RCC 7860 (cell line): Measurements from ENCODE around the gene TRABD2B.
"Not testable (repeated sequence)": the region's sequence is repeated elsewhere in the genome, so short reads cannot be mapped to it uniquely, and the experiment has no call there.

Source experiments
- DNase-seq: peaks from one replicate; pipeline ENCODE4 v3.0.0-alpha.2; 2015; ENCODE audit warnings: low spot score
- FAIRE-seq: peaks from 2 replicates; lab custom pipeline; 2012; peaks lifted over from hg19 to GRCh38; lab: Jason Lieb, UNC

TRABD2B gene

DNA sequence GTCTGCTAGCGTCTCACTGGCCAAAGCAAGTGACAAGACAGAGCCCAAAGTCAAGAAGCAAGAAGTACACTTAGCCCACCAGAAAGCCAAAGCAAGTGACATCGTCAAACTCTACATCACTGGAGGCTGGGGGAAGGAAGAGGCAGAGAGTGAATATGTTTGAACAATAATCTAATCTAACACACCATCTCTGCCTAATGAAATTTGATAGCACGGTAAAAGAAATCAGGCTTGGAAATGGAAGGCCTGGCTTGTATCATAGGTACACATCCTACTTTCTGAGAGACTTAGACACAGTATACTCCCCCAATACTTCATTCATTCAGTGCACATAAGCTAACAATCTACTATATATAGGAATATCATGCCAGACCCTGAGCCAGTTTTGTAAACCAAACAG is 26.3 kb downstream of the TRABD2B start:
- FAIRE-seq (no peak), DNase-seq (no peak)

DNA sequence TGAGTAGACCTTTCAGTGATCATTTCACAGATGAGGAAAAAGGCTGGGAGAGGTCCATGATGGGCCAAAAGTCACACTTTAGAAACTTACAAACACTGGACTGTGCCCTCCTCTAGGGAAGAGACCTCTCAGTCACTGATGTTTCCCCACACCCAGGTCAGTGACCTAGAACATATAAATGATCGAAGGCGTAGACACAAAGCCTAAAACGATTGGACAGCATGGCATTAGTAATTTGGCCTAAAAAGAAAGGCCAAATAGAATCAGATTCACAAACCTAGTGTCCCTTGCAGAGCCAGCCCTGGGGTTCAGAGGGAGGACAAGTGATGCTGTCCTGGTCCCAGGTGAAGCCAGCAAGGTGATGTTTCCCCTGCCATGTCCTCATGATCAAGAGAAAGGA is 27.7 kb downstream of the TRABD2B start:
- DNase-seq: no peak
- no peak for FAIRE-seq

DNA sequence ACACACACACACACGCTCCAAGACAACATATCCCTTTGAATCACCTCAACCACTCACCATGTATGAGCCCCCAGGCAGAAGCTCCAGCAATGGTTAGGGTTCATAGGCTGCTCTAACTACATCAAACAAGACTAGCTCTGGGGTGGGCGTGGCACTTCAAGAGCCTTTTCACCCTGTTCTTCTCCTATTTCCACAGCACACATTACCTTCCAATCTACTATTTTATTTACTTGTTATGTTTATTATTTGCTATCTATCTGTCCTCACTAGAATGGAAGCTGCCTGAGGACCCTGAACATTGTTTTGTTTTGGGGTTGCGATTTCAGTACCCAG is 28.7 kb downstream of the TRABD2B start:
- FAIRE-seq (no peak), DNase-seq (no peak)

DNA sequence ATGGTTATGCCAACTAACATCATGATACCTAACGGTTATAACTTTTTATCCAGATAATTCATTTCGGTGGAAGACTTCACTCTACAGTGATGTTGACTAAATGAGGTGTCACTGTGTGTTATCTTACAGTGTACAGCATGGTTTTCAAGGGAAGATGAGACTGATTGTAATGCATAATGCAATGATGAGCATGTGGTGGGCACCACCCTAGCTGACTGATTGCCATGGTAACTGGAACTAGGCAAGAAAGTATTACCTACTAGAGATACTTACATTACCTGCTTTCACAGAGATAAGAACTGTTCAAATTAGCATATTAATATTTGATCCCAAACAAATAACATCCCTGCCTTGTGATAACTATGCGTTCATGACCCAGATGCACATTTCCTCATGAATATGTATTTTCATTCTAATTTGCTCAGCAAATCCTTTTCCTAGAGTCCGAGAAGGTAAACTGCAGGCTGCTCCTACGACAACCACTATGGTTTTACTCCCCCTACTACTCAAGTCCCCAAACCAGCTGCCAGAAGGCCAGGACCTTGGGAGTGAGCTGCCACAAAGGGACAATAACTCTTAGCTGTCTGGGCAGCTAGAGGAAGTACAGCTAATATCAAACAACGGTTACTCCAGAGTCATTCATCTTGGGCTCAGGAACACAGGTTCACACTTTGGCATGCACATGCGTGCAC is 29.2 kb downstream of the TRABD2B start:
- FAIRE-seq: no peak
- DNase-seq: no peak

DNA sequence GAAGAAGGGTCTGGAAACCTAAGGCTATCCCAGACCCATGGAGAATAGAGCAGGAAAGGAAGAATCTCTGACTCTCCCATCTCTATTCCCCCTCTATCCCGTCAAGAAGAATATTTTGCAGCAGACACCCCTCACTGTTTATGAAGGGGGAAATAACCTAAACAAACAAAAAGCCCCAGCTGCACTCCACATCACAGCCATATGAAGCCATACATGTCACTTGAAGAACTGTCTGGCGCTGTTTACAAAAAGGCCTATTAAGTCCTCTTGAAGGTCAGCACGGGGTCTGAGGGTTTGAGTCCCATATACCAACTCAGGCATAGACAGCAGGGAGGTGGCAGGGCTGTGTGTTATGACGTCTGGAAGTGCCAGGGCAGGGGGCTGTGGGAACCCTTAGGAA is 31.4 kb downstream of the TRABD2B start:
- FAIRE-seq (no peak), DNase-seq (no peak)

DNA sequence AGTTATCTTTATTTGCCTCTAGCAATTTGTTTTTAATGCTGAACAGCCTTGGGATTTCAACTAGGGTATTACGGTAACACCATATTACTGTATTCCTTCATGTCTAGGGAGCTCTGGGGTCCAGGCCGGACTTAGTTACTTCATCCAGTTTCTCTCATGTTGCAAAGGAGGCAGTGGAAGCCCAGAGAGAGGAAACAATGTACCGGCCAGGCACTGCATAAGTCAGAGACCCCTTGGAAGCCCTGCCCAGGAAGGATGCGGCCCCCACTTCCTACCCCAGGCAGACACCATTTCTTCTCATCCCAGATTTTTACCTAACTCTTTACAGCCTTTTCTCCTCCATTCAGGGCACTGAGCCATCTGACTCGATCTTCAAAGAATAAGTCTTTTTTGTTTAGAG is 32.5 kb downstream of the TRABD2B start:
- no peak for FAIRE-seq
- no peak for DNase-seq

DNA sequence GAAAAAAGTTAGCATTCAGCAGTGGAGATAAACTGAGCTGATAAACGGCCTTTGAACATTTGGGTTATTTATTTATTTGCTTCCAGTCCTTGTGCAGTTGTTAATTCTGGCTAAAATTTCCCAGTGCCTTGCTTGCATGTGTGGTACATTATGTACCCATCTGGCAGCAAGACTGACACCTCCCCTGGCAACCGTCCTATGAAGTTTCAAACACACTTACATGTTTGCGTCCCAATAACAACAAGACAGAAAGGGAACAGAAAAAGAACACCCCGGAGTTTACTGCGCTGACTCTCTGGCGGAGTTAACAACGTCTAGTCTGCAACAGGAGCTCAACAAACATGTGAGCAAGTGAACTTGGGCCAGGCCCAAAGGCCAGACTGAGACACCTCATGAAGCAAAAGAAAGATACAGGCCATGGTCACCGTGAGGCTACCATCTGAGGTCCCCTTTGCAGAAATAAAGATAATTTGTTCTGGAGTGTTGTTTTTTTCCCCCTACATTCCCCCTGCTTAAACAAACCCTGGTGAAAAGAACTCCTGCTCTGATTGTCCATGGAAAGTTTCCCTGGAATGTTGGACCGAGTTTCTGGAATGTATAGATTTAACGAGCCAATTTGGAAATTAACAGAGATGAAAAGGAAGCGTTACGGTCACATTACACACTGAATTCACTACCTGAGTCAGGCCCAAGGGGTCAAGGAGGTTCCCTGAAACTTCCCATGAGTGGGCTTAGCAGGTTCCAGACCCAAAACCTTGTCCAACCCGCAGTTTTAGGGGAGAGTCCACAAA is 33.4 kb downstream of the TRABD2B start:
- FAIRE-seq: no peak

DNA sequence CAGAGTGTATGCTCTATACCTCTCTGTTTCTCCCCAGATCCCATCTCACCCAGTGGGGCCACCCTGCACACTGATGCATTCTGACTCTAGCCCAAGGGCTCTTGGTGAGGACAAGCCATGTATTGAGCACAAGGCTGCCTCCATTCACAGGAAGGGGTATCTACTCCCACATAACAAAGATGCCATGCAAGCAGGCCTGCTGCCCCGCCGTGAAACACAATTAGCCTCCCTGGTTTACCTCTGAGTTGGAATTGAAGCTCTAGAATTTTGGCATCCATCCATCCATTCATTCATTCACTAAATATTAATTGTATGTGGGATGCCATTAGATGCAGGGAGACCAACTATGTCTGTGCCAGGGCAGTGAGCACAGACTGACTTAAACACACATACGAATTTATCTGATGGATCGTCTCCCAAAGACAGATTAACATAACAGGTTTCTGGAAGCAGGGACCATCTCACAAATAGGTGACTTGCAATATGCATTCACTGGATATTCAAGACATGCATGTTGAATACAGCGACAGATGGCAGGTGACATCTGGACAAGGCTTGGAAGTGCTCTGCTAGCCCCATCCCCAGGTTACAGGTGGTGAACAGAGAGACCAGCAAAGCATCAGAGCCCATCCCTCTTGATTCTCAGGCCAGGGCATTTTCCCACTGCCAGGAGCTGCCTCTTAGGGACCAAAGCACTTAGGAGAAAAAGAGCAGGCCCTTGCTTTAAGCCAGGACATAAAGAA is 34.3 kb downstream of the TRABD2B start:
- DNase-seq (no peak), FAIRE-seq (no peak)

More for the DNA sequence above, 33.4 kb downstream of the TRABD2B start:
- no peak for DNase-seq

DNA sequence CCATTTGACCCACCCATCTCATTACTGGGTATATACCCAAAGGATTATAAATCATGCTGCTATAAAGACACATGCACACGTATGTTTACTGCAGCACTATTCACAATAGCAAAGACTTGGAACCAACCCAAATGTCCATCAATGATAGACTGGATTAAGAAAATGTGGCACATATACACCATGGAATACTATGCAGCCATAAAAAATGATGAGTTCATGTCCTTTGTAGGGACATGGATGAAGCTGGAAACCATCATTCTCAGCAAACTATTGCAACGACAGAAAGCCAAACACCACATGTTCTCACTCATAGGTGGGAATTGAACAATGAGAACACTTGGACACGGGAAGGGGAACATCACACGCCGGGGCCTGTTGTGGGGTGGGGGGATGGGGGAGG is 35.4 kb downstream of the TRABD2B start:
- FAIRE-seq, DNase-seq: not testable (repeated sequence)

DNA sequence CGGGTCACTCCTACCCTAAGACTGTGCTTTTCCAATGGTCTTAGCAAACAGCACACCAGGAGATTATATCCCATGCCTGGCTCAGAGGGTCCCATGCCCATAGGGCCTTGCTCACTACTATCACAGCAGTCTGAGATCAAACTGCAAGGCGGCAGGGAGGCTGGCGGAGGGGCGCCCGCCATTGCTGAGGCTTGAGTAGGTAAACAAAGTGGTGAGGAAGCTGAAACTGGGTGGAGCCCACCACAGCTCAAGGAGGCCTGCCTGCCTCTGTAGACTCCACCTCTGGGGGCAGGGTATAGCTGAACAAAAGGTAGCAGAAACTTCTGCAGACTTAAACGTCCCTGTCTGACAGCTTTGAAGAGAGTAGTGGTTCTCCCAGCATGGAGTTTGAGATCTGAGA is 40.7 kb downstream of the TRABD2B start:
- FAIRE-seq, DNase-seq: not testable (repeated sequence)

DNA sequence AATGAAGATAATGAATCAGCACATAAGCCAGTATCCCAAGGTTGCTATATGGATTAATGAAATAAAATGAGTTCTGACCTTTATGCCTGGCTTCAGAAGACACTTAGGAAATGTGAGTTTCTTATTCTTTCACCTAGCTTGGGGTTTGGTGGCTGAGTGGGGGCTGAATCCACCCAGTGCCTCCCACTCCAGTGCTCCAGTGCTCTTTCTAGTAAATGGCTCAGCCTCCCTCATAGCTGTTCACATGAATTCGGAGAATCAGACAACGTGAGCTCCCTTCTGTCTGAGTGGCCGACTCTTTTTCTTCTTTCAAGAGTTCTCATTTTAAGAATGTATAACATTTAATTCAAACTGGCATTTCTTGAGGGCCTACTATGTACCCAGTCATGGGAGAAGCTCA is 43.5 kb downstream of the TRABD2B start:
- no peak for FAIRE-seq

DNA sequence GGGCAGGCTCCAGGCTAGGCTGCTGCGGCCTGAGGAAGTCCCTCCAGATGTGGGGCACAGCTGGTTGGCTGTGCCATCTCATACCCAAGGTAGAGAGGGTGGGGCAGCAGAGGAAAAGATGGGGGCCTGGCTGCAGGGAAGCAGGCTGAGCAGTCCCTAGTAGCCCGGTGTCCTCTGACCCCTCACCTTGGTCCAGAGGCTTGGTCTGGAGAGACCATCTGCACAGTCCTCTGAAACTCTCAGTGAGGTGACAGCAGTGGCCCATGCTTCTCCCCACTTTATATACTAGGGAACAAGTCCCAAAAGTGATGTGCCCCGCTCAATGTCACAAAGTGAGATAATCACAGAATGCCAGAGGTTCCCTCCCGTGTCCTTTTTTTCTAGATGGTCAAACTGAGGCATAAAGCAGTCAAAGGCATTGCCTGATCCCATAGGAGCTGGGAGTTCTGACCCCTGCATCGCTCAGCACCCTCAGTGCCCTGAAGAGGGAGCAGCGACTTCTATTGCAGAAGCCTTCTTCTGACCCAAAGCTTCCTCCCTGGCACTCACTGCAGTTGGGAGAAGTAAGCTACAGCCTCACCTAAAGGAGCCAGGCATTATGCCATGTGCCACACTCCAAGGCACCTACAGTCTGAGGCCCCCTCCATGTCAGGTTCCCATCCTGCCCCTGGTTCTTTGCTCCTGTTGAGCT is 45.5 kb downstream of the TRABD2B start:
- DNase-seq (no peak), FAIRE-seq (no peak)

More for the DNA sequence above, 43.5 kb downstream of the TRABD2B start:
- no peak for DNase-seq

DNA sequence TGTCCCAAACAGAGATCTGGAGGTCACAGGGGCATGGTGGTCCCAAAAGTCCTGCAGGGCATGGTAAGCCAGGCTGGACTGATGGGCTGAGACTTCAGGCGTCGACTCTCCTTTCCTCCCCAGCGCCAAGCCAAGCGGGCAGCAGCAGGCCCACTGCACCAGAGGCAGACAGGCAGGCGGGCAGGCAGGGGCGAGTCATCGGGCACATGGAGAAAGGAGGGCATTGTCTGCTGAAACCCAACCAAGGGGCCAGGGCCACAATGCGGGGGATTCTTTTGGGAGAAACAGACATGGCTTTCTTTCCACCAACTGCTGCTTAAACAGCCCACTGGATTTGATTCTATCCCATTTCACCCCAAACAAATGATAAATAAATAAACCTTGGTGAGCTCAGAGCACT is 46.2 kb downstream of the TRABD2B start:
- FAIRE-seq: no peak

DNA sequence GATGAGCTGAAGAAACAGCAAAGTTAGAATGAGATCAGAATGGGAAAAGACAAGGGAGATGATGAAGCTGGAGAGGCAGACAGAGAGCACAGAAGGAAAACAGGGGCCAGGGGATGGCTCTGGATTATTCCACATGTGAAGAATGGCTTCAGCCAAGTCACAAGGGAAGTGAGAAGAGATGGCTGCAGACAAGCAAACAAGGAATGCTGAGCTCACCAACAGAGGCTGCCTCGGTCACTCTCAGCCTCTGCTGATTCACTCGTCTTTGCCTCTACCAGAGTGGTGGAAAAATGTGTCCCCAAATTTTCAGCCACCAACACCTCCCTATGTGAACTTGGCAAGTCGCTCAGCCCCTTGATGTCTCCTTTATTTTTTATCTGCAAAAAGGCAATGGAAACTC is 46.7 kb downstream of the TRABD2B start:
- DNase-seq (no peak), FAIRE-seq (no peak)

More for the DNA sequence above, 46.2 kb downstream of the TRABD2B start:
- no peak for DNase-seq

DNA sequence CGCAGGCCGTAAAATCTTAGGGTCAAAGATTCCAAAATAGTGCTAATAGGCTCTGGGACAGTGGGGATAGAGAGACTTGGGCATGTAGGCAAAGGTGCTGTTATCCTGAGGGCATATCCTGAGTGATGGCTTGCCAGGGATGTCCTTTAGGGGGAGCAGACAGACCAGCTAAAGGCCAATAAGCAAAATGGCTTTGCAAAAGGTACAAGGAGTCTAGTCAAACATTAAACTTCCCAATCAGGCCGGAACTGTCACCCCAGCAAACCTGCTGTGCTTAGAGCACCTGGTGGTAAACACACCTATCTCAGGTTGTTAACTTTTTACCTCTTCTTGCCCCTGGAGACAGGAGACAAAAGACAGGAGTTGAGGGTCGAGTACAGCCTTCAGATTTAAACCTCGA is 49.1 kb downstream of the TRABD2B start:
- no peak for FAIRE-seq
- no peak for DNase-seq

DNA sequence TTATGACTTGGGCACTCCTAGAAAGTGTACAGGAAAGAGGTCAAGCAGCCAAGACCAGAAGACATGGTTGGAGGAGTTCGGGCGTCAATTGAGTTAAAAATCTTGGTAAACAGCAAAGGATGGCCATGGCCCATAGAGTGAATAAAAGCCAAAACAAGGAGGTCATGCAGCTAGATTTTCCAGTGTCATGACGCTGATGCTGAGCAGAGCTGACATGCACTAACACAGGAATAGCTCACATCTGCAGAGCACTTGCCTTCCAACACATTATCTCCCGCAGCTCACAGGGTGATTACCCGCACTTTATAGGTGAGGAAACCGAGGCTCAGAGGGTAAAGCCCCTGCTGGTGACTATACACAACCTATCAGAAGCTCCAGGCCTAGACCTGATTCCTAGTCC is 49.7 kb downstream of the TRABD2B start:
- FAIRE-seq (no peak), DNase-seq (no peak)

DNA sequence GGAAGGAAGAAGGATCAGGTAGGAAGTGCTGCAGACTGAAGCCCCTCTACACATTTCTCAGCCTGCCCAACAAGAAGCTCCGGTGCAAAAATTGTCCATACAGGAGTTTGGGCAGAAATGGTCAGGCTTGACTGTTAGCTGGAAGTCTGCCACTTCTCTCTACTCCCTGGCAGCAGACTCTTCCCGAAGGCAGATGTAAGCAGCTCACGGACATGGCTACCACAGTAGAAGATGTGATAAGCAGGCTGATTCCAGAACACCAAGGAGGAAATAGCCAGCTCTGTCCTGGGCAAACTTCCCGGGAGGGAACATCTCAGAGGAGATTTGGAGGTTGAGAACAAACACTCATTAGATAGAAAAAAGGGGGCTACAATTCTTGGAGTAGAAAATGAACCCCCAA is 52.6 kb downstream of the TRABD2B start:
- no peak for DNase-seq
- no peak for FAIRE-seq

DNA sequence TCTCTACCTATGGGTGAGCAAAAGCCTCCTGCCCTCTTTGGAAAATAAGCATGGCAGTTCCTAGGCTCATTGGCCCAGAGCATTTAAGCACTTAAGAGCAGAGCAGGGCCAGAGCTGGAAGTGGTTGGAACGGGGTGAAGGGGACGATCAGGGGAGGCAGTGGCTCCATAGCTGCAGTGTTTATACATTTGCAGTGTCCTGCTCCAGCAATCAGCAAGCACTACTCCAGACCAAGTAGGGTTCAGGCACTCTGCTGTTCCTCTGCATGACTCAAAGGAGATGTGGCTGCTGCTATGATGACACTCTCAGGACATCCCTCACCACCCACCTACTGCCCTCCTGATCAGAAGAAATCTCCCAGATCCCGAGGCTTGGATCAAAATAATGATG is 55.0 kb downstream of the TRABD2B start:
- FAIRE-seq (peak; percentile 22), DNase-seq (peak; percentile 75)

DNA sequence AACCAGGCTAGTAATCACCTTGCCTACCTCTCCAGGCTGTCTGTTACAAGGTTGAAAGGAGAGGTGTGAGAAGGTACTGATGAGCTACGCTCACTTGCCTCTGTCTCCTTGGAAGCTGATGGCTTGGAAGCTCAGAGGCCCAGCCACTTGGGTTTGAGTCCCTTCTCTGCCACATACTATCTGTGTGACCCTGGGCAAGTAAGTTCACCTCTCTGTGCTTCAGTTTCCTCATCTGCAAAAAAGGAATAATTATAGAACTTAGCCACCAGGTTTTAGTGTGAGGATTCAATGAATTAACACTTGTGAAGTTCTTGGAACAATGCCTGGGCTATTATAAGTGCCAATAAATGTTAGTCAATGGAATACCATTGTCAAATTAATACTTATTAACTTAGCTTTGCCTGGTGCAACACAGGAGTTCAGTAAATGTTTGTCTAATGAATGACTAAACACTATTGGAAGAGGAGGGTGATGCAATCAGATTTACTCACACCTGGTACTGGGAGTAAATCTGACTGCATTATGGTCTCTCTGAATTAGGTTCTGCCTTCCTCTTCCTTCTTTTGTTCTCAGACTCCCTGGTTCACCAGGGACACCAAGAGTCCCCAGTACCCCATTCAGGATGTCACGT is 55.5 kb downstream of the TRABD2B start:
- peak; percentile 72 for DNase-seq
- peak; percentile 94 for FAIRE-seq

DNA sequence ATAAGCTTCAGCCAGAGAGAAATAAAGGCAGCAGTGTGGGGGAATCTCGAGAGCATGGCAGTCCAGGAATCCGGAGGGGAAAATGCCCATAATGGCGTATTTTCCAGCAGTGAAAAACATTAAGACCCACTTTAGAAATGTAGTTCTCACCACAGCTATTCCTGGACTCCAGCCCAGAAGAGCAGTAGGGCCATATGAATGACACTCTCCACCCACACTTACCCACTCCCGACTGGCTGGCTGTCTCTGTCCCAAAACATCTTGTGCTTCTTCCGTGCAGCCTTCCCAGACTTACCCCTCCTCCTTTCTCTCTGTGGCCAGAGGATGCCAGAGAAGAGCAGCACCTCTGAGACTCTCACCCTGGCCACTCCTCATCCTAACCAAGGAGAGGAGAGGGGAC is 56.4 kb downstream of the TRABD2B start:
- FAIRE-seq (peak; percentile 56), DNase-seq (peak; percentile 53)

DNA sequence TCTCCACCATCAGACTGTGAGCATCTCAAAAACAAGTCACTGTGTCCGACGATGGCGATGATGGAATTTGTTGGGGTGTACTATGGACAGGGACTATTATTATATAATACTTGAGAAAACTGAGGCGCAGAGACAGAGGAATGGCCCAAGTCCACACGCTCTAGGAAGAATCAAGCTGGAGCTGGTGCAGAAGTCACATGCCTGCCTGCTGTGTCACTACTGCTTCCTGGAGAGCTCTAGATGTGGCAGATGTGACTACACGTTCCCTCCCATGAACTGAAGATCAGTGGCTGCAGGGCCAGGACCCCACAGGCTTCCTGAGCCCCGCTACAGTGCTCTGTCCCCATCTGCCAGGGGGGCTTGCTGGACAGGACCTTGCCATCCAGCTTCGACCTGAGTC is 56.9 kb downstream of the TRABD2B start:
- FAIRE-seq: no peak
- DNase-seq: peak; percentile 35
